Stomach (tissue), 9 donors: ENCODE data around the gene GTPBP4. TPM values are rescaled to one million over a fixed set of nuclear protein-coding genes. Genes with fewer than 3 reads are reported as not detected.
A peak's percentile ranks its signal among the peaks of the same experiment; 100 is the strongest.

ENCODE experiments used
- DNase-seq, 2 donors: peaks; one replicate each; pipeline versions ENCODE4 v3.0.0 to v3.0.0-alpha.2; 2013 to 2019
- H3K27ac ChIP-seq, 5 donors: fragments of 200-600 bp in 4 of 5; sonication (generic) in 4 of 5; one replicate each; pipeline ENCODE4 v1.5.1; 2013 to 2019; ENCODE audit warnings: mild to moderate bottlenecking in 1 of 5, moderate library complexity in 1 of 5
- H3K27me3 ChIP-seq, 3 donors: fragments of 200-600 bp; sonication (generic); one replicate each; pipeline ENCODE4 v1.5.1; 2017 to 2019; ENCODE audit warnings: mixed run types in 1 of 3
- H3K36me3 ChIP-seq, 4 donors: fragments of 200-600 bp; sonication (generic); 1 replicate in 3 of 4; 2 replicates in 1 of 4; pipeline ENCODE4 v1.5.1; 2016 to 2019
- H3K4me1 ChIP-seq, 4 donors: fragments of 200-600 bp; sonication (generic); one replicate each; pipeline ENCODE4 v1.5.1; 2016 to 2019
- H3K4me3 ChIP-seq, 4 donors: fragments of 200-600 bp; sonication (generic) in 3 of 4; one replicate each; pipeline ENCODE4 v1.5.1; 2016 to 2019; ENCODE audit warnings: mild to moderate bottlenecking in 1 of 4
- H3K9me3 ChIP-seq, 4 donors: fragments of 200-600 bp; sonication (generic); one replicate each; pipeline ENCODE4 v1.5.1; 2016 to 2019
- CTCF ChIP-seq, 7 experiments: fragments of 450-650 bp in 4 of 7; fragments of 200-600 bp in 3 of 7; sonication (generic) in 3 of 7; IDR thresholded peaks; one replicate each; pipeline ENCODE4 v1.5.1; 2016 to 2019; ENCODE audit warnings: antibody characterized with exemption in 7 of 7, control low read depth in 2 of 7, mild to moderate bottlenecking in 1 of 7
- EP300 ChIP-seq: sonication (generic); formaldehyde crosslinking; IDR thresholded peaks from one replicate; pipeline ENCODE4 v1.6.1; 2017; ENCODE audit warnings: antibody characterized with exemption
- POLR2A ChIP-seq, 4 donors: fragments of 450-650 bp; IDR thresholded peaks; one replicate each; pipeline ENCODE4 v1.6.1; 2016; ENCODE audit warnings: antibody characterized with exemption in 4 of 4, control low read depth in 2 of 4, mild to moderate bottlenecking in 1 of 4, moderate library complexity in 1 of 4
- POLR2AphosphoS5 ChIP-seq, 3 donors: sonication (generic); formaldehyde crosslinking; IDR thresholded peaks; one replicate each; pipeline ENCODE4 v1.6.1; 2016; ENCODE audit warnings: antibody characterized with exemption in 3 of 3
- WGBS, 5 donors: extraction: QIAGEN DNeasy Blood & Tissue Kit in 3 of 5; methylation state at CpG; one replicate each; pipeline versions ENCODE4 v1.1.5 to v1.1.7; 2013 to 2018; 5-methylcytosine and 5-hydroxymethylcytosine counted together
- intact Hi-C: fragments of 100-400 bp; cut with DNase I; formaldehyde crosslinking; loops from one replicate; pipeline ENCODE4 v1.15.1; 2023; ENCODE audit warnings: low total_unique reads
- polyA plus RNA-seq, 3 donors: library from polyadenylated mRNA; stranded (reverse); fragments of 200-250 nt; gene quantifications; one replicate each; pipeline ENCODE4 v1.2.3, GENCODE V29; 2013
- total RNA-seq, 5 donors: library from RNA; depleted of rRNA; stranded (reverse); fragments of >200 nt; gene quantifications; one replicate each; pipeline versions ENCODE4 v1.1.0 to v1.2.3, GENCODE V29; 2014 to 2016
- donor health status: healthy with polysubstance abuse.
- donor health status: Bipolar disorder and iron deficiency.
- donor health status: healthy.

The GTPBP4 gene
- total and polyA plus RNA-seq, 8 donors = 8.8 to 61.7 (median 16.8) TPM

DNA sequence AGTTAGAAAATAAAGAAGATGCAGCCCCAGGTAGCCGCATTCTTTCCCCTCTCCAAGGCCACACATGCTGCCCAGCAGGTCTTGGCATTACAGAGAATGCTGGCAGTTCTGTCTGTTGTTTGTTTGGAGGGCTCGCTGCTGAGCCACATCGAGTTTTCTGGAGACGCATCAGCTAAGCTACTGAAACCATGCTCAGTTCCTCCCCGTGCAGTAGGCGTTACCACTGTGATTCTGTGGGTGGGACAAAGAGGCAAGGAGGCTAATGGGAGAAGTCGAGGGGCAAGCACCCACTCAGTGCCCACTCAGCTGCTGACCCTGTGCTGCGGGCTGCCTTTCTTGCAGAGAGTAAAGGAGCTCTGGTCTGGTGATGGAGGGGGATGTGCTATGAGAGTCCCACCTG, 15.5 kb upstream of the GTPBP4 start:
- Histone ChIP-seq H3K36me3 (no peaks in the 10 kb centered on the region), H3K4me3 (no peak overlapping the region), H3K27me3 (no peaks in the 10 kb centered on the region), H3K27ac (peak overlapping the region; percentile 3 to 87 (median 84)), H3K4me1 (peaks cover 18 to 58% (median 53%) of the 10 kb centered on the region in 4 donors), H3K9me3 (no peaks in the 10 kb centered on the region)
- WGBS, 5 donors = 78 to 91% (median 89%) methylated on average over 8 of the region's 8 CpGs
- TF ChIP-seq POLR2AphosphoS5 (IDR thresholded peaks at IDR 0.05) = no peak
- no peak for TF ChIP-seq CTCF (IDR thresholded peaks at IDR 0.05)
- DNase-seq = no peak
- intact Hi-C loops = no loop called here

DNA sequence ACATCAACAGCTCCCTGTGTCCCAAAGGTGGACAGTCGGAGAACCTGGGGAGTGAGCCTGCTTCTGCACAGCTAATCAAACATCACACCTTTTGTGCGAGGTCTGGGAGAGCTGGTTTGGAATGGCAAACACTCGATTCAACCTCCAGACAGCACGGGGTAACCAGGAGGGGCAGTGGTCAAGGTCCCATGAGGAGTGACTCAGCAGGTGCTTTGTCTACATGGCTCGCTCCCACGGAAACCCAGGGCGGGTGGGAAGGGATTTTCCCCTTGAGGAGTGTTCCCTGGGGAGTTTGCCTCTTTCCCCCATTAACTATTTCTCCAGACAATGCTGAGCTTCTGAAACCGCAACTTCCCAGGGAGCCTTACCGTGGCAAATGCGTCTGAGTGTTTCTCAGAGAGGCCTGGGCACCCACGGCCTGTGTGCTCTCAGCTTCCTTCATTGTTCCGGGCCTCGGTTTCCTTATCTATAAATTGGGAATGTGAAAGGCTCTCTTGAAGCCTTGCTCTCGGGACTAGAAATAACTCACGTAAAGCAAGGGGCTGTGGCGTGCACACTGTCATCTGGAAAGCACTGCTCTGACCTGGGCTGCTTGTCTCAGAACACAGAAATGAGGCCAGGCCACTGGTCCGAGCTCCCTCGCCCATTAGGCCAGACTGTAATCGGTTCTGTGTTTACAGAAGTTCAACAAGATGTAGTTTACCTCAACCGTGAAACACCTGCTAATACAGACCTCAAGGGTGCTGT, 14.0 kb upstream of the GTPBP4 start:
- DNase-seq = peak; percentile 86 to 90
- peak overlapping the region; percentile 83 to 87 (median 85) for H3K27ac ChIP-seq
- H3K36me3 ChIP-seq = no peaks in the 10 kb centered on the region
- no peaks in the 10 kb centered on the region for H3K27me3 ChIP-seq
- peaks cover 0 to 14% (median 7%) of the 10 kb centered on the region in 4 donors for H3K9me3 ChIP-seq
- intact Hi-C loops = no loop called here
- TF ChIP-seq POLR2AphosphoS5 (IDR thresholded peaks at IDR 0.05) = peak in 2 of 3 donors; percentile 67 to 73
- no peak for TF ChIP-seq POLR2A (IDR thresholded peaks at IDR 0.05)
- no peak for TF ChIP-seq CTCF (IDR thresholded peaks at IDR 0.05)
- TF ChIP-seq EP300 = no peak
- 25 to 49% (median 43%) methylated on average over 20 of the region's 20 CpGs for WGBS, 5 donors
- H3K4me1 ChIP-seq = peaks cover 18 to 58% (median 53%) of the 10 kb centered on the region in 4 donors
- H3K4me3 ChIP-seq = no peak overlapping the region

GRCh38 chr10:974785-975074, 13.5 kb upstream of the GTPBP4 start:
- Histone ChIP-seq H3K4me3 (no peak overlapping the region), H3K27ac (peak overlapping the region; percentile 83 to 87 (median 85)), H3K36me3 (no peaks in the 10 kb centered on the region), H3K27me3 (no peaks in the 10 kb centered on the region), H3K4me1 (peaks cover 18 to 54% (median 53%) of the 10 kb centered on the region in 4 donors), H3K9me3 (peaks cover 0 to 19% (median 11%) of the 10 kb centered on the region in 4 donors)
- no peak for DNase-seq
- TF ChIP-seq CTCF (IDR thresholded peaks at IDR 0.05) = no peak
- TF ChIP-seq EP300 = no peak
- TF ChIP-seq POLR2A (IDR thresholded peaks at IDR 0.05) = no peak
- TF ChIP-seq POLR2AphosphoS5 (IDR thresholded peaks at IDR 0.05) = no peak
- intact Hi-C loops = no loop called here
- 54 to 67% (median 62%) methylated on average over 5 of the region's 5 CpGs for WGBS, 5 donors

GRCh38 chr10:976316-976715, 11.9 kb upstream of the GTPBP4 start:
- intact Hi-C loops = no loop called here
- Histone ChIP-seq H3K4me1 (peaks cover 11 to 38% (median 37%) of the 10 kb centered on the region in 4 donors), H3K4me3 (no peak overlapping the region), H3K27me3 (no peaks in the 10 kb centered on the region), H3K27ac (no peak overlapping the region), H3K9me3 (peaks cover 7 to 32% (median 15%) of the 10 kb centered on the region in 4 donors), H3K36me3 (no peaks in the 10 kb centered on the region)
- DNase-seq = no peak
- no peak for TF ChIP-seq CTCF (IDR thresholded peaks at IDR 0.05)
- no peak for TF ChIP-seq EP300
- TF ChIP-seq POLR2A (IDR thresholded peaks at IDR 0.05) = no peak
- no peak for TF ChIP-seq POLR2AphosphoS5 (IDR thresholded peaks at IDR 0.05)
- 92 to 96% (median 94%) methylated on average over 21 to 22 of the region's 22 CpGs for WGBS, 5 donors
